Calu3 (cell line): ENCODE measurements around the gene SCFD2. TPM values are rescaled to one million over a fixed set of nuclear protein-coding genes. Genes with fewer than 3 reads are reported as not detected.

Experiments
- BruUV-seq: library from RNA; stranded (reverse); fragments of 400-500 nt; replicated peaks from 2 replicates; lab custom pipeline; 2021; lab: Mats Ljungman, UMichigan
- CTCF ChIA-PET: fragments of 300-600 bp; sonication (Branson Sonifier 250); formaldehyde crosslinking; loops from one replicate; lab custom pipeline; 2022; ENCODE audit warnings: antibody characterized with exemption; lab: Charles Lee
- DNase-seq: peaks from one replicate; pipeline ENCODE4 v3.0.0; 2022
- H3K27ac Mint-ChIP-seq: one replicate; pipeline ENCODE4 v1.8.0; 2022; ENCODE audit warnings: mixed read lengths; ENCODE audit not compliant: unreplicated experiment
- H3K27me3 Mint-ChIP-seq: one replicate; pipeline ENCODE4 v1.8.0; 2022; ENCODE audit warnings: mixed read lengths; ENCODE audit not compliant: unreplicated experiment
- H3K36me3 Mint-ChIP-seq: one replicate; pipeline ENCODE4 v1.8.0; 2022; ENCODE audit warnings: mild to moderate bottlenecking, moderate library complexity, mixed read lengths; ENCODE audit not compliant: insufficient read depth, unreplicated experiment
- H3K4me1 Mint-ChIP-seq: one replicate; pipeline ENCODE4 v1.8.0; 2022; ENCODE audit warnings: mild to moderate bottlenecking, low read depth, mixed read lengths; ENCODE audit not compliant: unreplicated experiment
- H3K4me3 Mint-ChIP-seq: one replicate; pipeline ENCODE4 v1.8.0; 2022; ENCODE audit warnings: mild to moderate bottlenecking, low read depth, moderate library complexity, mixed read lengths; ENCODE audit not compliant: unreplicated experiment
- H3K9me3 Mint-ChIP-seq: one replicate; pipeline ENCODE4 v1.8.0; 2022; ENCODE audit warnings: low read depth, mixed read lengths; ENCODE audit not compliant: unreplicated experiment
- CTCF ChIP-seq: fragments of 200-600 bp; IDR thresholded peaks from one replicate; pipeline ENCODE4 v1.8.0; 2022; ENCODE audit warnings: antibody characterized with exemption; ENCODE audit not compliant: unreplicated experiment
- intact Hi-C: fragments of 100-400 bp; cut with micrococcal nuclease; formaldehyde crosslinking; loops from one replicate; pipeline ENCODE4 v1.10.0; 2022; ENCODE audit not compliant: unreplicated experiment
- total RNA-seq: library from RNA; stranded (reverse); gene quantifications from 2 replicates; pipeline ENCODE4 v1.2.3, GENCODE V29; 2022

SCFD2 gene
- total RNA-seq, 1 experiment from 2014 or later: 16.7 TPM

DNA sequence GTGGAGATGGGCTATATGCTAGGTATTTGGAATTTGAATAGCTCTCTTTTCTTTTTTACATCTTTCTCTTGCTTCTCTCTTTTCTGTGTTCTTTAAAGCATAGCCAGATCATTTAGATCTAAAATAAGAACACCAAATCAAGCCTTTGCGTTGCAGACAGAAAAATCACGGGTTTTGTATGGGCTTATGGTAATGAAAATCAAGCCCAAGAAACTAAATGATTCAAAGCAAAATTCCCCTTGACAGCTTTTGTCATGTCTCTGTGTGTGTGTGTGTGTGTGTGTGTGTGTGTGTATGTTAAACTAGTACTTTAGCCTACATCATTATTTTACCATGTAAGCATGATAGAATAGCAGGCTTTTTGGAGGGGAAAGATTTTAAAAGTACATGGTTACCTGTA is 505.5 kb downstream of the SCFD2 start:
- Mint-ChIP-seq H3K9me3 (peaks cover 6% of the 10 kb centered on the region), H3K36me3 (peaks cover 12% of the 10 kb centered on the region), H3K4me3 (no peak overlapping the region), H3K27me3 (no peaks in the 10 kb centered on the region), H3K4me1 (no peaks in the 10 kb centered on the region), H3K27ac (no peak overlapping the region)
- BruUV-seq: no TSS peak
- intact Hi-C loops: no loop called here
- CTCF ChIA-PET: no interaction called here
- DNase-seq: no peak
- no peak for TF ChIP-seq CTCF

DNA sequence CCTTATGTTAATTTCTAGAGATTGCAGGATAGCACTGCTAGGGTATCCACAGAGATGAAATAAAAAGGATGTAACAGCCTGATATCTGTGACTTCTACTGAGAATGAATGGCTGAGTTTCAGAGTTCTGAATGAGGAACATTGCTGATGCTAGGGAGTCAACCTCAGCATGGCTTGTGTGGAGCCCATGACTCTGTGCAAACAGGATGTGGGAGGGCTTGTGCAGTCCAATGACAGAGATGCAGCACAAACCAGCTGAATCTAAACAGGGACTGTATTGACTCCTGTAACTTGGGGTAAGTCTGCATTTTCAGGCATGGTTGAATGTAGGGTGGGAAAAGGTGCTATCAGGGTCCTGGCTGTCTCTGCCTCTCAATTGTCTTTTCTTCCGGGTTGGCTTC is 509.1 kb downstream of the SCFD2 start:
- H3K4me1 Mint-ChIP-seq: no peaks in the 10 kb centered on the region
- no peak for DNase-seq
- no peaks in the 10 kb centered on the region for H3K27me3 Mint-ChIP-seq
- TF ChIP-seq CTCF: no peak
- peaks cover 4% of the 10 kb centered on the region for H3K36me3 Mint-ChIP-seq
- CTCF ChIA-PET: no interaction called here
- no peak overlapping the region for H3K4me3 Mint-ChIP-seq
- intact Hi-C loops: no loop called here
- no TSS peak for BruUV-seq
- H3K9me3 Mint-ChIP-seq: peaks cover 6% of the 10 kb centered on the region
- H3K27ac Mint-ChIP-seq: no peak overlapping the region

DNA sequence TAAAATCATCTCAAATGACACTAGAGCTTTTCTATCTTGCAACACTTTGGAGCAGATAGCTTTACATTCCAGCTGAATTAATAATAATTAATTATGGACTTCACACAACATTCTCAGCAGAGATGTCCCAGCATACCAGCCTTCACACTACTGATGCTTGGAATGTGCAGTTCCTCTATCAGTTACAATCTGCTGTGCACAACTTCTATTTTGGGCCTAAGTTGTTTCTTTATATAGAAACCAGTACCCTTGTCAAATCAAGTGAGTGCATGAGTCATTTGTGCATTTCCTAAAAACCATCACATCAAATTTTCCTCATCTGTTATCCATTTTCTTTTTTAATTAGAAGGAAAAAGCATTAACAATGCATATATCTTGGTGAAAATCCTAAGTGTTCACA is 512.5 kb downstream of the SCFD2 start:
- CTCF ChIA-PET: interaction anchor here (0.8 kb wide), 1 partner anchor 15 kb away, joined by 3 read pairs; no protein-coding TSS in a partner anchor
- Mint-ChIP-seq H3K27ac (no peak overlapping the region), H3K4me3 (no peak overlapping the region), H3K36me3 (no peaks in the 10 kb centered on the region), H3K4me1 (peaks cover 23% of the 10 kb centered on the region), H3K9me3 (peaks cover 3% of the 10 kb centered on the region), H3K27me3 (no peaks in the 10 kb centered on the region)
- no TSS peak for BruUV-seq
- intact Hi-C loops: no loop called here
- no peak for DNase-seq
- TF ChIP-seq CTCF: no peak

- CTCF ChIA-PET: interaction anchor here (0.8 kb wide), 1 partner anchor 15 kb away, joined by 3 read pairs; no protein-coding TSS in a partner anchor
- TF ChIP-seq CTCF: no peak
- BruUV-seq: no TSS peak
- Mint-ChIP-seq H3K27me3 (no peaks in the 10 kb centered on the region), H3K27ac (no peak overlapping the region), H3K4me3 (no peak overlapping the region), H3K36me3 (no peaks in the 10 kb centered on the region), H3K9me3 (peaks cover 2% of the 10 kb centered on the region), H3K4me1 (peaks cover 29% of the 10 kb centered on the region)
- no peak for DNase-seq
- intact Hi-C loops: no loop called here
These were observed 513.1 kb downstream of the SCFD2 start for GRCh38 chr4:52852711-52853110.
